Measurements from ENCODE around the gene EIF4G1.
A peak's percentile ranks its signal among the peaks of the same experiment; 100 is the strongest.

EIF4G1 gene

GRCh38 chr3:184306341-184306972 is 7.9 kb upstream of the EIF4G1 start:
- no peak for DNase-seq (ENCODE audit: extremely low read depth in 1 of 2, low read depth in 1 of 2)

GRCh38 chr3:184307915-184308314 is 6.5 kb upstream of the EIF4G1 start:
- no peak for DNase-seq (ENCODE audit: extremely low read depth in 1 of 2, low read depth in 1 of 2)

- no peak for DNase-seq (ENCODE audit: extremely low read depth in 1 of 2, low read depth in 1 of 2)
Measured at GRCh38 chr3:184308744-184309143, 5.7 kb upstream of the EIF4G1 start.

GRCh38 chr3:184311633-184312032 is 2.8 kb upstream of the EIF4G1 start:
- DNase-seq (ENCODE audit: extremely low read depth in 1 of 2, low read depth in 1 of 2): no peak

GRCh38 chr3:184314700-184315542 is 515 bp downstream of the EIF4G1 start:
- DNase-seq (ENCODE audit: extremely low read depth in 1 of 2, low read depth in 1 of 2): no peak

- DNase-seq (ENCODE audit: extremely low read depth in 1 of 2, low read depth in 1 of 2): no peak
Measured at GRCh38 chr3:184315543-184315867, 1.1 kb downstream of the EIF4G1 start.

GRCh38 chr3:184315871-184316661 is 1.7 kb downstream of the EIF4G1 start:
- no peak for DNase-seq (ENCODE audit: extremely low read depth in 1 of 2, low read depth in 1 of 2)

GRCh38 chr3:184316792-184317191 is 2.4 kb downstream of the EIF4G1 start:
- DNase-seq (ENCODE audit: extremely low read depth in 1 of 2, low read depth in 1 of 2): no peak

- no peak for DNase-seq (ENCODE audit: extremely low read depth in 1 of 2, low read depth in 1 of 2)
Measured at GRCh38 chr3:184317201-184317600, 2.8 kb downstream of the EIF4G1 start.

GRCh38 chr3:184320104-184320445 is 5.7 kb downstream of the EIF4G1 start:
- no peak for DNase-seq (ENCODE audit: extremely low read depth in 1 of 2, low read depth in 1 of 2)

GRCh38 chr3:184321666-184322065 is 7.3 kb downstream of the EIF4G1 start:
- DNase-seq (ENCODE audit: extremely low read depth in 1 of 2, low read depth in 1 of 2): no peak

GRCh38 chr3:184322731-184323487 is 8.5 kb downstream of the EIF4G1 start:
- no peak for DNase-seq (ENCODE audit: extremely low read depth in 1 of 2, low read depth in 1 of 2)

GRCh38 chr3:184323696-184324095 is 9.3 kb downstream of the EIF4G1 start:
- no peak for DNase-seq (ENCODE audit: extremely low read depth in 1 of 2, low read depth in 1 of 2)

- no peak for DNase-seq (ENCODE audit: extremely low read depth in 1 of 2, low read depth in 1 of 2)
Measured at GRCh38 chr3:184325269-184325668, 10.9 kb downstream of the EIF4G1 start.

- DNase-seq (ENCODE audit: extremely low read depth in 1 of 2, low read depth in 1 of 2): peak in 1 of 2 donors; percentile 49
Measured at GRCh38 chr3:184325715-184326369, 11.4 kb downstream of the EIF4G1 start.

- no peak for DNase-seq (ENCODE audit: extremely low read depth in 1 of 2, low read depth in 1 of 2)
Measured at GRCh38 chr3:184327171-184327570, 12.8 kb downstream of the EIF4G1 start.

GRCh38 chr3:184328516-184328915 is 14.1 kb downstream of the EIF4G1 start:
- DNase-seq (ENCODE audit: extremely low read depth in 1 of 2, low read depth in 1 of 2): no peak

- no peak for DNase-seq (ENCODE audit: extremely low read depth in 1 of 2, low read depth in 1 of 2)
Measured at GRCh38 chr3:184332370-184333090, 18.1 kb downstream of the EIF4G1 start.

GRCh38 chr3:184333190-184333589 is 18.8 kb downstream of the EIF4G1 start:
- no peak for DNase-seq (ENCODE audit: extremely low read depth in 1 of 2, low read depth in 1 of 2)

GRCh38 chr3:184333700-184334099 is 19.3 kb downstream of the EIF4G1 start:
- no peak for DNase-seq (ENCODE audit: extremely low read depth in 1 of 2, low read depth in 1 of 2)
